HG02610 (cell line): ENCODE results near the gene ARID2.

Experiments
- ATAC-seq: cut with Tn5 transposase; IDR thresholded peaks from one replicate; pipeline ENCODE4 v1.9.1; 2021; ENCODE audit warnings: mild to moderate bottlenecking, moderate library complexity; ENCODE audit not compliant: unreplicated experiment

The ARID2 gene

GRCh38 chr12:45915405-45915804 is 185.9 kb downstream of the ARID2 start:
- ATAC-seq, result no peak

- ATAC-seq, result no peak
Measured at GRCh38 chr12:45918818-45919217, 189.3 kb downstream of the ARID2 start.

GRCh38 chr12:45928309-45928708 is 198.8 kb downstream of the ARID2 start:
- ATAC-seq, result peak; percentile 44

- no peak for ATAC-seq
Measured at GRCh38 chr12:45930369-45930768, 200.9 kb downstream of the ARID2 start.

- no peak for ATAC-seq
Measured at GRCh38 chr12:45933504-45933903, 204.0 kb downstream of the ARID2 start.

GRCh38 chr12:45934956-45935355 is 205.4 kb downstream of the ARID2 start:
- no peak for ATAC-seq

GRCh38 chr12:45938566-45938965 is 209.1 kb downstream of the ARID2 start:
- ATAC-seq, result no peak

GRCh38 chr12:45939759-45940158 is 210.3 kb downstream of the ARID2 start:
- ATAC-seq, result no peak

GRCh38 chr12:45944771-45945170 is 215.3 kb downstream of the ARID2 start:
- ATAC-seq, result no peak

- no peak for ATAC-seq
Measured at GRCh38 chr12:45946435-45946834, 216.9 kb downstream of the ARID2 start.

- no peak for ATAC-seq
Measured at GRCh38 chr12:45948546-45948945, 219.0 kb downstream of the ARID2 start.
